GM12878 (cell line): Measurements from ENCODE around the gene PTPRM. TPM values are rescaled to one million over a fixed set of nuclear protein-coding genes. Genes with fewer than 3 reads are reported as not detected.

Source experiments
- ATAC-seq: fragments of 200-7000 bp; cut with Tn5 transposase; 3 replicates; pipeline ENCODE4 v1.9.1; 2020; ENCODE audit warnings: mild to moderate bottlenecking, moderate library complexity
- BruUV-seq: library from RNA; stranded (reverse); fragments of 400-500 nt; replicated peaks from 2 replicates; lab custom pipeline; 2021; lab: Mats Ljungman, UMichigan
- CTCF ChIA-PET: fragments of 300-600 bp; sonication (Branson Sonifier 250); formaldehyde crosslinking; extraction: SDS; loops from one replicate; lab custom pipeline; 2021; ENCODE audit warnings: inconsistent platforms; lab: Yijun Ruan, JAX
- POLR2A ChIA-PET: fragments of 350-600 bp; formaldehyde crosslinking; extraction: SDS; loops from one replicate; lab custom pipeline; 2021; ENCODE audit warnings: inconsistent platforms; lab: Charles Lee
- RAD21 ChIA-PET: fragments of 300-600 bp; sonication (Branson Sonifier 250); formaldehyde crosslinking; loops from one replicate; lab custom pipeline; 2023; ENCODE audit warnings: antibody characterized with exemption; ENCODE audit not compliant: unreplicated experiment; lab: Charles Lee
- SMC1A ChIA-PET: fragments of 300-600 bp; sonication (Branson Sonifier 250); formaldehyde crosslinking; loops from one replicate; lab custom pipeline; 2023; ENCODE audit not compliant: unreplicated experiment, uncharacterized antibody; lab: Charles Lee
- DNase-seq: peaks from one replicate; pipeline ENCODE4 v3.0.0-alpha.2; 2011; ENCODE audit warnings: low read depth, low spot score
- FAIRE-seq: peaks from 3 replicates; lab custom pipeline; 2011; peaks lifted over from hg19 to GRCh38; lab: Jason Lieb, UNC
- H2AFZ ChIP-seq: 2 replicates; pipeline ENCODE4 v1.6.0; 2011; ENCODE audit warnings: low read depth, low read length, control low read depth; ENCODE audit not compliant: control insufficient read depth
- H3K27ac ChIP-seq: 2 replicates; pipeline ENCODE4 v1.5.1; 2011; ENCODE audit warnings: control low read depth; ENCODE audit not compliant: control insufficient read depth, insufficient read depth
- H3K27me3 ChIP-seq, 2 experiments: replicated peaks in 1 of 2; 2 replicates each; pipeline versions ENCODE4 v1.6.0 to v1.6.1; 2011; ENCODE audit warnings: low read length in 1 of 2; ENCODE audit not compliant: control insufficient read depth in 2 of 2, insufficient read depth in 2 of 2
- H3K36me3 ChIP-seq, 2 experiments: 2 replicates each; pipeline ENCODE4 v1.5.1; 2011; ENCODE audit warnings: low read length in 1 of 2; ENCODE audit not compliant: control insufficient read depth in 2 of 2, insufficient read depth in 2 of 2
- H3K4me1 ChIP-seq: 2 replicates; pipeline ENCODE4 v1.6.1; 2011; ENCODE audit warnings: mild to moderate bottlenecking, low read length, moderate library complexity, mixed read lengths; ENCODE audit not compliant: control insufficient read depth, insufficient read depth
- H3K4me2 ChIP-seq: 2 replicates; pipeline ENCODE4 v1.6.0; 2011; ENCODE audit warnings: control low read depth; ENCODE audit not compliant: control insufficient read depth, insufficient read depth
- H3K4me3 ChIP-seq: fragments of 200-600 bp; sonication (generic); 2 replicates; pipeline ENCODE4 v1.5.1; 2016
- H3K79me2 ChIP-seq: 2 replicates; pipeline ENCODE4 v1.6.0; 2011; ENCODE audit warnings: low read length; ENCODE audit not compliant: control insufficient read depth, insufficient read depth
- H3K9ac ChIP-seq: 2 replicates; pipeline ENCODE4 v1.8.0; 2011; ENCODE audit warnings: low read length, control low read depth, mixed read lengths; ENCODE audit not compliant: control insufficient read depth, insufficient read depth
- H3K9me3 ChIP-seq: replicated peaks from 3 replicates; pipeline ENCODE4 v1.5.1; 2011; ENCODE audit warnings: mild to moderate bottlenecking, low read length; ENCODE audit not compliant: control insufficient read depth, insufficient read depth
- H4K20me1 ChIP-seq: 2 replicates; pipeline ENCODE4 v1.6.0; 2011; ENCODE audit not compliant: control insufficient read depth, insufficient read depth
- CHD2 ChIP-seq: IDR thresholded peaks from 2 replicates; pipeline ENCODE4 v1.6.1; 2011; ENCODE audit warnings: low read depth, low read length, improper control_type of control experiment, borderline replicate concordance
- CTCF ChIP-seq, 3 experiments: IDR thresholded peaks in 2 of 3; conservative IDR thresholded peaks in 1 of 3; 2 replicates each; pipeline ENCODE4 v1.5.1; 2011; ENCODE audit warnings: low read depth in 3 of 3, low read length in 3 of 3, mild to moderate bottlenecking in 3 of 3, control low read depth in 2 of 3, moderate library complexity in 2 of 3, inconsistent platforms in 1 of 3, mixed read lengths in 1 of 3; ENCODE audit not compliant: control insufficient read depth in 2 of 3, insufficient read depth in 1 of 3; ENCODE audit errors: extremely low read depth in 1 of 3
- ESRRA ChIP-seq: IDR thresholded peaks from 2 replicates; pipeline ENCODE4 v1.6.1; 2012; ENCODE audit warnings: mild to moderate bottlenecking, low read length, improper control_type of control experiment
- NR2C1 ChIP-seq: fragments of 450-650 bp; IDR thresholded peaks from 2 replicates; pipeline ENCODE4 v1.6.1; 2017; ENCODE audit warnings: antibody characterized with exemption, mild to moderate bottlenecking, moderate library complexity
- RELB ChIP-seq: fragments of 450-650 bp; IDR thresholded peaks from 2 replicates; pipeline ENCODE4 v1.6.1; 2017; ENCODE audit warnings: low read depth, mild to moderate bottlenecking, moderate library complexity
- SIN3A ChIP-seq: IDR thresholded peaks from 2 replicates; pipeline ENCODE4 v1.6.1; 2012; ENCODE audit warnings: low read depth, low read length, improper control_type of control experiment
- SMAD1 ChIP-seq: fragments of 450-650 bp; IDR thresholded peaks from 2 replicates; pipeline ENCODE4 v1.6.1; 2018; ENCODE audit warnings: mild to moderate bottlenecking, low read depth; ENCODE audit not compliant: partially characterized antibody
- TCF7 ChIP-seq: IDR thresholded peaks from 2 replicates; pipeline ENCODE4 v1.6.1; 2014; ENCODE audit warnings: antibody characterized with exemption, borderline replicate concordance
- YY1 ChIP-seq: IDR thresholded peaks from 2 replicates; pipeline ENCODE4 v1.6.1; 2011; ENCODE audit warnings: low read depth, mild to moderate bottlenecking, low read length
- WGBS: methylation state at CpG from one replicate; pipeline ENCODE4 v1.1.6; 2016; ENCODE audit warnings: low lambda C conversion rate; ENCODE audit not compliant: insufficient replicate concordance, insufficient coverage; ENCODE audit errors: missing lambda C conversion rate; 5-methylcytosine and 5-hydroxymethylcytosine counted together
- in situ Hi-C: fragments of 300-500 bp; cut with MboI; formaldehyde crosslinking; loops from 9 replicates; pipeline ENCODE4 v1.14.3; 2018; ENCODE audit warnings: mixed read lengths
- intact Hi-C: fragments of 100-400 bp; cut with micrococcal nuclease; formaldehyde crosslinking; loops from one replicate; pipeline ENCODE4 v1.14.2; 2022; ENCODE audit not compliant: unreplicated experiment
- polyA plus RNA-seq, 11 experiments: library from polyadenylated mRNA; depleted of rRNA in 4 of 11; unstranded in 6 of 11; stranded (reverse) in 5 of 11; fragments of >200 nt; fragmentation: Nextera tagmentation in 4 of 11; fragmentation: Illumina TruSeq in 1 of 11; extraction: Ambion mirVana in 4 of 11; extraction: Trizol in 1 of 11; gene quantifications; 1 replicate in 1 of 11; 2 replicates in 10 of 11; pipeline versions ENCODE4 v1.2.1 to v1.2.3, GENCODE V29; 2011 to 2016; ENCODE audit warnings: inconsistent platforms in 2 of 11, missing spikeins in 2 of 11, low read depth in 1 of 11
- total RNA-seq, 4 experiments: library from RNA; depleted of rRNA in 3 of 4; stranded (reverse); fragments of >200 nt in 3 of 4; fragmentation: Illumina TruSeq in 1 of 4; extraction: Trizol in 1 of 4; gene quantifications; 2 replicates each; pipeline versions ENCODE4 v1.2.1 to v1.2.3, GENCODE V29; 2013 to 2021

PTPRM gene
- total and polyA plus RNA-seq, 10 of the 15 experiments (the other 5 are each of a cell fraction or from before 2014, with no cell fraction given), result 0.07 to 22.6 (median 0.60) TPM

- DNase-seq (no peak), ATAC-seq (no peak), FAIRE-seq (no peak)
- H3K9ac ChIP-seq, result no peak overlapping the region
- no peak overlapping the region for H3K4me3 ChIP-seq
- TF ChIP-seq ESRRA (no peak), CHD2 (no peak), CTCF (IDR thresholded peaks at IDR 0.05 in 2 of 3, conservative IDR thresholded peaks at IDR 0.05 in 1 of 3; ENCODE audit: control insufficient read depth in 2 of 3, extremely low read depth in 1 of 3, insufficient read depth in 1 of 3, low read depth in 3 of 3, low read length in 3 of 3) (no peak)
- intact Hi-C loops, result no loop called here
- H4K20me1 ChIP-seq, result no peaks in the 10 kb centered on the region
- ChIA-PET POLR2A (no interaction called here), SMC1A (no interaction called here), CTCF (interaction anchor here (1.7 kb wide), 1 partner anchor 10 kb away, joined by 4 read pairs; no protein-coding TSS in a partner anchor), RAD21 (no interaction called here)
- H3K9me3 ChIP-seq, result no peaks in the 10 kb centered on the region
- no peaks in the 10 kb centered on the region for H3K79me2 ChIP-seq
- no TSS peak for BruUV-seq
- H3K27ac ChIP-seq, result no peak overlapping the region
- in situ Hi-C loops, result no loop called here
- H3K4me1 ChIP-seq, result no peaks in the 10 kb centered on the region
- H2AFZ ChIP-seq, result no peak overlapping the region
- no peaks in the 10 kb centered on the region for H3K36me3 ChIP-seq
- 27% methylated on average over 6 of the region's 6 CpGs for WGBS
- no peaks in the 10 kb centered on the region; a peak in 1 of 4 replicates for H3K27me3 ChIP-seq
- H3K4me2 ChIP-seq, result no peak overlapping the region
Observed at GRCh38 chr18:7892556-7892955, 325.4 kb downstream of the PTPRM start.

GRCh38 chr18:7894592-7894991 lies 327.5 kb downstream of the PTPRM start:
- Histone ChIP-seq H3K9me3 (no peaks in the 10 kb centered on the region), H2AFZ (no peak overlapping the region), H3K4me3 (no peak overlapping the region), H3K27ac (no peak overlapping the region), H3K79me2 (no peaks in the 10 kb centered on the region), H3K4me2 (no peak overlapping the region), H3K36me3 (no peaks in the 10 kb centered on the region), H3K4me1 (no peaks in the 10 kb centered on the region), H3K9ac (no peak overlapping the region), H4K20me1 (no peaks in the 10 kb centered on the region), H3K27me3 (no peaks in the 10 kb centered on the region; a peak in 1 of 4 replicates)
- intact Hi-C loops (no loop called here), in situ Hi-C loops (no loop called here)
- WGBS, result 0% methylated on average over 1 of the region's 1 CpG
- ChIA-PET POLR2A (no interaction called here), CTCF (no interaction called here), SMC1A (interaction anchor here (0.6 kb wide), 1 partner anchor 1153 kb away, joined by 3 read pairs; no protein-coding TSS in a partner anchor), RAD21 (no interaction called here)
- DNase-seq (no peak), ATAC-seq (no peak), FAIRE-seq (no peak)
- no TSS peak for BruUV-seq
- no peak for TF ChIP-seq YY1
- no peak for TF ChIP-seq NR2C1
- no peak for TF ChIP-seq TCF7
- TF ChIP-seq RELB, result no peak
- no peak for TF ChIP-seq SIN3A
- no peak for TF ChIP-seq SMAD1
